Fibroblast of the aortic adventitia (primary cell): ENCODE measurements around the gene PPP2R3B. TPM values are rescaled to one million over a fixed set of nuclear protein-coding genes. Genes with fewer than 3 reads are reported as not detected.

ENCODE experiments used
- DNase-seq: peaks from one replicate; pipeline ENCODE4 v3.0.0-alpha.2; 2010; ENCODE audit warnings: low read depth
- H3K4me3 ChIP-seq: 2 replicates; pipeline ENCODE4 v1.5.1; 2011; ENCODE audit warnings: low read depth, mild to moderate bottlenecking, control low read depth, low read length, moderate library complexity
- total RNA-seq: library from RNA; depleted of rRNA; stranded (reverse); fragments of >200 nt; gene quantifications from 2 replicates; pipeline ENCODE4 v1.2.3, GENCODE V29; 2012; ENCODE audit warnings: low replicate concordance
- TF ChIP-seq, protein P1 (sequence below): IDR thresholded peaks from 2 replicates; pipeline ENCODE4 v1.5.1; 2011; ENCODE audit warnings: mild to moderate bottlenecking, low read length, control low read depth, inconsistent platforms; ENCODE audit not compliant: insufficient read depth

PPP2R3B gene
- total RNA-seq, 1 donor, result 9.9 TPM

DNA sequence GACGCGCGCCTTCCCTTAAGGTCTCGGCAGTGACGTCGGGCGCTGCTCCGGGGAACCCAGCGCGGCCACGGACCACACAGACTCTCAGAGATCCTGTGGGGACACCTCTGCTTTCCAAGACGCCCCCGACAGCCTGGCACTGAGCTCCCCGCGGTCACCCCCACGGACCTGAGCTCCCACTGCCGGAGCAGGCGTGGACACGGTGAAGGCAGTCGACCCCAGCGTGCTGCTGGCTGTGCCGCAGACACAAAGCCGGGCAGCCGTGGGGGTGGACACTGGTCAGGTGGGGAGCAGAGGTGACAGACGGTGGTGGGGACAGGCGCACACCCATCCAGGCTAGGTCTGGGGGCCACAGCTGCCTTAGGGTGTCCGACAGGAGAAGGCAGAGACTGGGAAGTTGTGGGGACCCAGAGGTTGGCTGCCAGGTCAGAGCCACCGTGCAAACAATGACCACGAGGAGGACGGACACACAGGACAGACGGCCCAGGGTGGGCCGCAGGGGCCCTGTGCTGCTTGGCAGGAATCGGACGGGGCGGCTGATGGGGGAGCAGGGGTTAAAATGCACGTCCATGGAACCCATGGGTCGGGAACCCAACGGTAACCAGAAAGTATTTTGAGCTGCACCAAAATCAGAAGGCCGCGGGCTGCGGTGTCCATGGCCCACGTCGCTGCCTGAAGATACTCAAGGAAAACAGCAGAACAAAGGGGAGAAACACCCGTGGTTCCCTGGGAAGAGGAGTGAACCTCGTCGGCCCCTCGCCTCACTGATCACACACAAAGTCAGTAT is 51.5 kb downstream of the PPP2R3B start:
- DNase-seq, result no peak
- no peak overlapping the region for H3K4me3 ChIP-seq
- TF ChIP-seq, protein P1, sequence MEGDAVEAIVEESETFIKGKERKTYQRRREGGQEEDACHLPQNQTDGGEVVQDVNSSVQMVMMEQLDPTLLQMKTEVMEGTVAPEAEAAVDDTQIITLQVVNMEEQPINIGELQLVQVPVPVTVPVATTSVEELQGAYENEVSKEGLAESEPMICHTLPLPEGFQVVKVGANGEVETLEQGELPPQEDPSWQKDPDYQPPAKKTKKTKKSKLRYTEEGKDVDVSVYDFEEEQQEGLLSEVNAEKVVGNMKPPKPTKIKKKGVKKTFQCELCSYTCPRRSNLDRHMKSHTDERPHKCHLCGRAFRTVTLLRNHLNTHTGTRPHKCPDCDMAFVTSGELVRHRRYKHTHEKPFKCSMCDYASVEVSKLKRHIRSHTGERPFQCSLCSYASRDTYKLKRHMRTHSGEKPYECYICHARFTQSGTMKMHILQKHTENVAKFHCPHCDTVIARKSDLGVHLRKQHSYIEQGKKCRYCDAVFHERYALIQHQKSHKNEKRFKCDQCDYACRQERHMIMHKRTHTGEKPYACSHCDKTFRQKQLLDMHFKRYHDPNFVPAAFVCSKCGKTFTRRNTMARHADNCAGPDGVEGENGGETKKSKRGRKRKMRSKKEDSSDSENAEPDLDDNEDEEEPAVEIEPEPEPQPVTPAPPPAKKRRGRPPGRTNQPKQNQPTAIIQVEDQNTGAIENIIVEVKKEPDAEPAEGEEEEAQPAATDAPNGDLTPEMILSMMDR, result no peak

DNA sequence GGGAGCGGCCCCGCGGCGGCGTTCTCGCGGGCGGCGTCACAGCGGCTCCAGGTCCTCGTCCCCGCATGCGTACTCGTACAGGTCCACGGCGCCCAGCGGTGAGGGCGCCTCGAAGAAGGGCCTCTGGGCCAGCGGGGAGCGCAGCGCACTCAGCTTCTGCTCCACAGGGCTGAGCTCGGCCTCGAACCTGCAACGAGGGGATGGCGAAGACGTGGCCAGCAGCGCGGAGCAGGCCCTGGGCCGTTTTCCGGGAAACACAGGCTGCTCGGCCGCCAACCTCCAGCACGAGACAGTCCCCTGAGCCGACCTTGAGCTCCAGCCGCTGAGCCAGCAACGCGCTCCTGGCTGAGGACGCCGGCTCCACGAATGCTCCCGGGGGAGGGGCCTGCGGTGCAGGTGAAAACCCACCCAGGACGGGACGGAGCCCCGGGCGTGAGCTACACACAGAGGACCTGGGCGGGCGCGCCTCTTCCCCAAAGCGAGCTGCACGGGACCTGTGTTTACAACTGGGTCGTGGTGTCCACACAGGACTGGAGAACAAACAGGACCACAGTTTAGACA is 52.3 kb downstream of the PPP2R3B start:
- H3K4me3 ChIP-seq, result no peak overlapping the region
- TF ChIP-seq, protein P1, result no peak
- no peak for DNase-seq

DNA sequence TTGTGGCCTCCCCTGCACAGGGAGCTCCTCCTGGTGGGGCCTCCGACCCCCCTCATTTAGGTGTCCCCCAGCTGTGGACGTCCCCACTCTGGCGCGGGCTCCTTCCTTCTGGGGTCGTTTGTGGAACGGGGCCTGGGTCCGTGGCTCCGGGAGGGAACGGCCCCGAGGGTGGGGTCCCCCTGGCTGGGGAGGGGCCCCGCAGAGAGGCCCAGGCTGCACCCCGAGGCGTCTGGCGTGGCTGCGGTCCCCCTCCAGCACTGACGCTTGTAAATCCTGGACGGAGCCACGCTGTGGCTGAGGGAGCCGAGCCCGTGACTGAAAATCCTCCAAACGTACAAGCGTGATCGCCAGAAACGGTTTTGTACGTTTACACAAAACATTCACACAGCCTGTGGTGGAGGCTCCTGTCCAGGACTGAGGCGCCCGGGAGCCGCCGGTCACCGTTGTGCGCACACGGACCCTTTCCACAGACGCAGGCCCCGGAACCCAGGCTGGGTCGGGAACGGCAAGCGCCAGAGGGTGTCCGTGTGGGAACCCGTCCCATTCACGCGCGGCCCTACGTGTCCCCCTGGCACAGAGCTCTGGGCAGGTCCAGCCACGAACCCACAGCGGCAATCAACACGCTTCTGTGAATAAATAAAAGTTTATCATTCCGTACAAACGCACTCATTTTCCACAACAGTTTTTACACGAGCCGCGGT is 52.9 kb downstream of the PPP2R3B start:
- no peak for DNase-seq
- no peak overlapping the region for H3K4me3 ChIP-seq
- TF ChIP-seq, protein P1, result no peak

DNA sequence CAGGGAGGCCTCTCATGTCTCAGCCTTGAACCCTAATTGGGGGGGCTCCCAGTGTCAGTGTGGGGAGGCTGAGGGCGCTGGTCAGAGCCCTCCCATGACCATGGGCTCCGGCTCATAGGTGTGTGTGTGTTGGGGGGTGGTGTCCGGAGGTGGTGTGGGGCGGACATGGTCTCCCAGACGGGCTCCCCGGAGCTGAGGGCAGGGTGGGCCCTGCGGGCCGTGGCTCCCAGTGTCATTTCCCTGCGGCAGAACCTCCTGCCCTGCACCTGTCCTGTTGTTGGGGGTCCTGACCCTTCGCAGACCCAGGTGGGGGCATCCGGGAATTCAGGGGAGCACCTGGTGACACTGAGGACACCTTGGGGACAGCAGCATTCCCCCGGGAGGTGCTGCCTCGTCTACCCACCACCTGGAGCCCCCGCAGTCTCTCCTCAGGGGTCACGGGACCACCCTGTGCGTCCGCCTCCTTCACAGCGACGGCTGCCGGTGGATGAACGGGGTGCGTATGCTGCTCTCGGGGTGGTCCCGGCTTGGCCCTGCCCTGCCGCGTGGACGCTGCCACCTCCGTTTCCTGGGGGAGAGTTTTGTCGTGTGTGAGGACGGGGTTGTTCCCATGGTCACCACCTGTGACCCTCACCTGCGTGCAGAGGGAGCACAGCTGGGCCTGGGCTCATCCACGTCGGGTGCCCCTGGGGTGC is 53.6 kb downstream of the PPP2R3B start:
- no peak overlapping the region for H3K4me3 ChIP-seq
- no peak for DNase-seq
- TF ChIP-seq, protein P1, result no peak

DNA sequence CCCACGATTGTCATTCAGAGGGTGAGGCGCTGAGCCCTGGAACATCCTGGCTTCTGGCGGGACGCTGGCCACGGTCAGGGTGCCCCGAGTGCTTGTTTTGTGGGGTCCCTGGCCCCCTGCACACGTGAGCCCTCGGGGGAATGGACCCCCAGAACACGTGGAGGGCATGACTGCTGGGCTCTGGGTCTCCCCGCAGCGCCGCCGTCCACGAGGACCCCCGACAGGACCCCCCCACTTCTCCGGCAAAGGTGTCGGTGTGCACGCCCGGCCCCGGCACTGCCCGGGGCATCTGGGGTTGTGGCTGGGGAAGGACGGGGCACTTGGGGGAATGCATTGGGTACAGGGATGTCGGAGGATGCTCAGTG is 54.2 kb downstream of the PPP2R3B start:
- no peak overlapping the region for H3K4me3 ChIP-seq
- DNase-seq, result no peak
- TF ChIP-seq, protein P1, result no peak

DNA sequence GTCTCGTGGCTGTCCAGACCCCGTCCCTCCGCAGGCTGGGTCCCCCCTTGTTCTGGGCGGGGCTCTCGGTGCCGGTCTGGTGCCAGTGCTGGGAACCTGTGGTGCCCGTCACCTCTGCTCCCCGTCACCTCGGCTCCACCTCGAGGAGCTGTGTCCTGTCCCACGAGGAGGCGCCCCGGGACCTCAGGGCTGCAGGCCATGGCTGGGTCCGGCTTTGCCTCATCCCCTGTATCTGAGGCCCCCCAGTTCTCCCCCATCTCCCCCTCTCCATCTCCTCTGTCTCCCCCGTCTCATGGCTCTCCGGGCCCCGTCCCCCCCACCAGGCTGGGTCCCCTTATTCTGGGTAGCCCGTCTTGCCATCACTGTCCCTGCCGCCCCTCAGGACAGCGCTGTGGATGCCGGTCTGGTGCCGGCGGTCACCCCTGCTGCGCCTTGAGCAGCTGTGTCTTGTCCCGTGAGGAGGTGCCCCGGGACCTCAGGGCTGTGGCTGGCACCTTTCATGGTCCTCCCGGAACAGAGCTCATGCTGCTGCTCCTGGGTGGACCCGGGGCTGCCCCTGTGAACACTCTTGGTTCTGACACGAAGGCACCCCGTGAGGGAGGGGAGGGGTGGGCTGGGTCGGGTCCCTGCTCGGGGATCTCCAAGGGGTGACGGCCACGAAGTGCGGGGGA is 54.7 kb downstream of the PPP2R3B start:
- H3K4me3 ChIP-seq, result no peak overlapping the region
- TF ChIP-seq, protein P1, result no peak
- no peak for DNase-seq
